ENCODE results near the gene TACSTD2. TPM values are rescaled to one million over a fixed set of nuclear protein-coding genes. Genes with fewer than 3 reads are reported as not detected.

Gene TACSTD2
- total RNA-seq, 2 donors from 2014 or later: 219 to 310 TPM

DNA sequence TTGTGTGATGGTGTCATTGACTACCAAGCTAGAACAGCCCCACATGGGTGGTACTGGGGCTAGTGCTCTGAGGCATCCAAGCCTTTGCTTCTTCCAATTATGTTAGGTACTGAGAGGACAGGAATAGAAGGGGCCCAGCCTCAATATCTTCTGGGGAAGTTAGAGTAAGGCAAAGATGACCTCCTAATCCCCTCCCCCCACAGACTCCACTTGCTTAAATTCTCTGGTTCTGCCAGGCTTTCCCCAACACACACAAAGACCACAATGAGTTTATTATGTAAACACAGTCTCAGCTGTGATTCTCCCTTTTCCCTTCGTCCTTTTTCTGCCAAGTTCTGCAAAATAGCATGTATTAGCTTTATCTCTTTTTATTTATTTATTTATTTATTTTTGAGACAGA, 3.1 kb upstream of the TACSTD2 start:
- DNase-seq (ENCODE audit: low spot score): no peak
- H3K36me3 ChIP-seq: no peaks in the 10 kb centered on the region
- WGBS: 31% methylated on average over 1 of the region's 1 CpG
- H3K27ac ChIP-seq: no peak overlapping the region
- TF ChIP-seq, protein P1, sequence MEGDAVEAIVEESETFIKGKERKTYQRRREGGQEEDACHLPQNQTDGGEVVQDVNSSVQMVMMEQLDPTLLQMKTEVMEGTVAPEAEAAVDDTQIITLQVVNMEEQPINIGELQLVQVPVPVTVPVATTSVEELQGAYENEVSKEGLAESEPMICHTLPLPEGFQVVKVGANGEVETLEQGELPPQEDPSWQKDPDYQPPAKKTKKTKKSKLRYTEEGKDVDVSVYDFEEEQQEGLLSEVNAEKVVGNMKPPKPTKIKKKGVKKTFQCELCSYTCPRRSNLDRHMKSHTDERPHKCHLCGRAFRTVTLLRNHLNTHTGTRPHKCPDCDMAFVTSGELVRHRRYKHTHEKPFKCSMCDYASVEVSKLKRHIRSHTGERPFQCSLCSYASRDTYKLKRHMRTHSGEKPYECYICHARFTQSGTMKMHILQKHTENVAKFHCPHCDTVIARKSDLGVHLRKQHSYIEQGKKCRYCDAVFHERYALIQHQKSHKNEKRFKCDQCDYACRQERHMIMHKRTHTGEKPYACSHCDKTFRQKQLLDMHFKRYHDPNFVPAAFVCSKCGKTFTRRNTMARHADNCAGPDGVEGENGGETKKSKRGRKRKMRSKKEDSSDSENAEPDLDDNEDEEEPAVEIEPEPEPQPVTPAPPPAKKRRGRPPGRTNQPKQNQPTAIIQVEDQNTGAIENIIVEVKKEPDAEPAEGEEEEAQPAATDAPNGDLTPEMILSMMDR (IDR thresholded peaks at IDR 0.05): no peak
- TF ChIP-seq POLR2AphosphoS5 (IDR thresholded peaks at IDR 0.05) (no peak), POLR2A (IDR thresholded peaks at IDR 0.05) (no peak)
- no peaks in the 10 kb centered on the region for H3K9me3 ChIP-seq
- no peak overlapping the region for H3K4me3 ChIP-seq
- peaks cover 8% of the 10 kb centered on the region for H3K4me1 ChIP-seq (replicated peaks)
- no peaks in the 10 kb centered on the region for H3K27me3 ChIP-seq (replicated peaks; ENCODE audit: insufficient read depth)
- intact Hi-C loops (cut with DNase I): loop anchor here (5.0 kb wide), 1 partner anchor 33 kb away; the partner anchor contains the start of gene OMA1

DNA sequence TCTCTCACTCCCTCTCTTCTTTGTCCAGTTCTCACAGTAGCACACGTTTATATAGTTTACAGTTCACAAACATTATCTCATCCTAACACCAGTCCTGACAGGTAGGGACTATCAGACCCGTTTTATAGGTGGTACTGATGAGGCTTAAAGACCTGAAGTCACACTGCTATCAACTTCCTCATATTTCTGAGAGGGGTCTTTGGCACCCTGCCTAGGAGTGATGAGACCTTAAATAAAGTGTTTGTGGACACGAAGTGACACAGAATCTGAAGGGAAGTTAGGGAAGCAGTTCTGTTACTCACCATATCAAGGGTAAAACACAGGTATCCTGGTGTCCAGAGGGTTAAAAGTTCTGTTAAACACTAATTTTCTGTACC, 590 bp upstream of the TACSTD2 start:
- peaks cover 8% of the 10 kb centered on the region for H3K4me1 ChIP-seq (replicated peaks)
- no peaks in the 10 kb centered on the region for H3K9me3 ChIP-seq
- intact Hi-C loops (cut with DNase I): no loop called here
- WGBS: 5% methylated on average over 3 of the region's 3 CpGs
- no peak for DNase-seq (ENCODE audit: low spot score)
- H3K4me3 ChIP-seq: peak overlapping the region; percentile 52 to 60
- no peaks in the 10 kb centered on the region for H3K27me3 ChIP-seq (replicated peaks; ENCODE audit: insufficient read depth)
- H3K27ac ChIP-seq: peak overlapping the region; percentile 87
- TF ChIP-seq, protein P1 (IDR thresholded peaks at IDR 0.05): no peak
- no peak for TF ChIP-seq POLR2AphosphoS5 (IDR thresholded peaks at IDR 0.05)
- TF ChIP-seq POLR2A (IDR thresholded peaks at IDR 0.05): no peak
- no peaks in the 10 kb centered on the region for H3K36me3 ChIP-seq

DNA sequence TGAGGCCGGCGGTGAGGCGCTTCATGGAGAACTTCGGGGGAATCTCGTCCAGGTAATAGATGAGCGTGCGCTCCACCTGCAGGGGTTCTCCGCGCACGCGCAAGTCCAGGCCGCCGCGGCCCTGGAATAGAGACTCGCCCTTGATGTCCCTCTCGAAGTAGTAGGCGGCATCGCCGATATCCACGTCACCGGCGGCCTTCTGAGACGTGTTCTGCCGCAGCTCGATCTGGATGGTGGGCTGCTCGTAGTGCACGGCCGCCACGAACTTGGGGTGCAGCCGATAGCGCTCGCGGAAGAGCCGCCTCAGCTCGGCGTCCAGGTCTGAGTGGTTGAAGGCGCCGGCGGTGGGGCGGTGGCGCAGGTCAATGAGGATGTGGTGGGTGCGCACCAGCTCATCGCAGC, 726 bp downstream of the TACSTD2 start:
- H3K4me1 ChIP-seq (replicated peaks): peaks cover 8% of the 10 kb centered on the region
- intact Hi-C loops (cut with DNase I): no loop called here
- WGBS: 6% methylated on average over 20 of the region's 43 CpGs
- H3K27ac ChIP-seq: peak overlapping the region; percentile 87
- TF ChIP-seq POLR2A (IDR thresholded peaks at IDR 0.05): no peak
- TF ChIP-seq, protein P1 (IDR thresholded peaks at IDR 0.05): peak in 1 of 4 experiments; percentile 16
- H3K36me3 ChIP-seq: no peaks in the 10 kb centered on the region
- H3K4me3 ChIP-seq: peak overlapping the region; percentile 52 to 60
- H3K27me3 ChIP-seq (replicated peaks; ENCODE audit: insufficient read depth): no peaks in the 10 kb centered on the region
- H3K9me3 ChIP-seq: no peaks in the 10 kb centered on the region
- peak; percentile 61 for DNase-seq (ENCODE audit: low spot score)

DNA sequence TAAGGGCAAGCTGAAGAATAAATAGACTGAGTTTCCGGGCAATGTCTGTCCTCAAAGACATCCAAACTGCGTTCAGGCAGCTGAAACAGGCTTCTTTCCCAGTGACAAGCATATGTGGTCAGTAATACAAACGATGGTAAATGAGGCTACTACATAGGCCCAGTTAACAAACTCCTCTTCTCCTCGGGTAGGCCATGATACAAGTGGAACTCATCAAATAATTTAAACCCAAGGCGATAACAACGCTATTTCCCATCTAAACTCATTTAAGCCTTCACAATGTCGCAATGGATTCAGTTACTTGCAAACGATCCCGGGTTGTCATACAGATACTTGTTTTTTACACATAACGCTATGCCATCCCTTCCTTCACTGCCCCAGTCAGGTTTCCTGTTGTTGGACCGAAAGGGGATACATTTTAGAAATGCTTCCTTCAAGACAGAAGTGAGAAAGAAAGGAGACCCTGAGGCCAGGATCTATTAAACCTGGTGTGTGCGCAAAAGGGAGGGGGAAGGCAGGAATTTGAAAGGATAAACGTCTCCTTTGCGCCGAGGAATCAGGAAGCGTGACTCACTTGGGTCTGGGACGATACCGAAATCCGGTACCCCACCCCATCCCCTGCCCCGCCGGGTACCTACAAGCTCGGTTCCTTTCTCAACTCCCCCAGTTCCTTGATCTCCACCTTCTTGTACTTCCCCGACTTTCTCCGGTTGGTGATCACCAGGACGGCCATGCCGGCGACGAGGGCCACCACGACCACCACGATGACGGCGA, 1.3 kb downstream of the TACSTD2 start:
- no peaks in the 10 kb centered on the region for H3K27me3 ChIP-seq (replicated peaks; ENCODE audit: insufficient read depth)
- peaks cover 8% of the 10 kb centered on the region for H3K4me1 ChIP-seq (replicated peaks)
- H3K36me3 ChIP-seq: no peaks in the 10 kb centered on the region
- peak overlapping the region; percentile 52 to 60 for H3K4me3 ChIP-seq
- peak; percentile 41 for DNase-seq (ENCODE audit: low spot score)
- intact Hi-C loops (cut with DNase I): no loop called here
- 27% methylated on average over 30 of the region's 32 CpGs for WGBS
- H3K27ac ChIP-seq: peak overlapping the region; percentile 87
- TF ChIP-seq, protein P1 (IDR thresholded peaks at IDR 0.05): no peak
- no peak for TF ChIP-seq POLR2AphosphoS5 (IDR thresholded peaks at IDR 0.05)
- TF ChIP-seq POLR2A (IDR thresholded peaks at IDR 0.05): peak; percentile 7
- no peaks in the 10 kb centered on the region for H3K9me3 ChIP-seq

DNA sequence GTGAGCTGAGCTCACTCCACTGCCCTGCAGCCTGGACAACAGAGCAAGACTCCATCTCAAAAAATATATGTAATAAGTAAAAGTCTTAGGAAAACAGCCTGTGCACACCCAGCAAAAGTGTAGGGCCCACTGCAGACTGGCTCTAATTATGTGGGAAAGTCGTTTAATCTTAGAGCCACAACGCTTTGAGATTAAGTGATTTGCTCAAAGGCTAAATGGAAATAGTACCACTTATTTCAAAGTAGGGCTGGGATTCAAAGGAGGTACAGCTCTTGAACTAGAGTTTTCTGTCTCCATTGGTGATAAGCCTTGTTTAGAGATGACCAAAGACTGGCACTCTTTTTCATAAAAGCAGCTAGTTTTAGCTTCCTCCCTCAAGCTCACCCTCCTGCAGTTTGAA, 2.2 kb downstream of the TACSTD2 start:
- peaks cover 8% of the 10 kb centered on the region for H3K4me1 ChIP-seq (replicated peaks)
- H3K27me3 ChIP-seq (replicated peaks; ENCODE audit: insufficient read depth): no peaks in the 10 kb centered on the region
- no peaks in the 10 kb centered on the region for H3K36me3 ChIP-seq
- WGBS: 64% methylated on average over 2 of the region's 2 CpGs
- peak overlapping the region; percentile 52 to 60 for H3K4me3 ChIP-seq
- no peaks in the 10 kb centered on the region for H3K9me3 ChIP-seq
- TF ChIP-seq POLR2AphosphoS5 (IDR thresholded peaks at IDR 0.05): no peak
- TF ChIP-seq, protein P1 (IDR thresholded peaks at IDR 0.05): no peak
- TF ChIP-seq POLR2A (IDR thresholded peaks at IDR 0.05): no peak
- no peak for DNase-seq (ENCODE audit: low spot score)
- peak overlapping the region; percentile 87 for H3K27ac ChIP-seq
- intact Hi-C loops (cut with DNase I): no loop called here
